Measurements from ENCODE around the gene OTUD3. TPM values are rescaled to one million over a fixed set of nuclear protein-coding genes. Genes with fewer than 3 reads are reported as not detected.

OTUD3 gene
- total RNA-seq (2016; rRNA removed; fragmentation: Illumina TruSeq; extraction: Trizol) = 5.2 and 7.5 TPM in 2 replicates
- total RNA-seq (2016; cell fraction: cytosol; rRNA removed; fragmentation: Illumina TruSeq; extraction: Trizol; ENCODE audit: low read depth) = 4.1 and 7.5 TPM in 2 replicates
- total RNA-seq (2016; cell fraction: insoluble cytoplasmic fraction; rRNA removed; fragmentation: Illumina TruSeq; extraction: Trizol) = 5.4 and 7.4 TPM in 2 replicates
- total RNA-seq (2016; cell fraction: membrane; rRNA removed; fragmentation: Illumina TruSeq; extraction: Trizol) = 2.6 and 3.0 TPM in 2 replicates
- 13.6 and 19.6 TPM in 2 replicates for total RNA-seq (2016; cell fraction: nucleus; rRNA removed; fragmentation: Illumina TruSeq; extraction: Trizol)
- polyA plus RNA-seq (2011; rRNA removed) = 5.2 and 5.6 TPM in 2 replicates
- polyA plus RNA-seq (2011; cell fraction: cytosol; rRNA removed) = 1.9 and 2.3 TPM in 2 replicates
- polyA plus RNA-seq (2011; cell fraction: nucleus; rRNA removed) = 9.3 and 11.5 TPM in 2 replicates
- polyA plus RNA-seq (2012) = 3.5 and 4.2 TPM in 2 replicates
- 0.17 and 0.50 TPM in 2 replicates for polyA plus RNA-seq (2016; cell fraction: cytosol; fragmentation: Illumina TruSeq; extraction: Trizol; ENCODE audit: low read depth)
- 3.4 and 3.5 TPM in 2 replicates for polyA plus RNA-seq (2016; cell fraction: insoluble cytoplasmic fraction; fragmentation: Illumina TruSeq; extraction: Trizol; ENCODE audit: low read depth)
- 0.48 and 0.61 TPM in 2 replicates for polyA plus RNA-seq (2016; cell fraction: membrane; fragmentation: Illumina TruSeq; extraction: Trizol; ENCODE audit: low read depth)
- 23.6 and 27.3 TPM in 2 replicates for polyA plus RNA-seq (2016; cell fraction: nucleus; fragmentation: Illumina TruSeq; extraction: Trizol; ENCODE audit: insufficient read depth, low read depth)
- 6.5 and 7.6 TPM in 2 replicates for polyA minus RNA-seq (2011; rRNA and poly(A)+ RNA removed; ENCODE audit: low replicate concordance)
- 2.0 and 3.2 TPM in 2 replicates for polyA minus RNA-seq (2011; cell fraction: cytosol; rRNA and poly(A)+ RNA removed)
- polyA minus RNA-seq (2011; cell fraction: nucleus; rRNA and poly(A)+ RNA removed) = 13.1 and 14.4 TPM in 2 replicates
- percentile 81 among the genes with signal in this experiment for Bru-seq, nascent RNA
- percentile 84 among the genes with signal in this experiment for BruChase-seq, experiment 1, labeled RNA remaining after a 6-hour chase
- BruChase-seq, experiment 2, labeled RNA remaining after a 2-hour chase = percentile 86 among the genes with signal in this experiment
- long read RNA-seq, experiment 1, full-length matches to known transcripts = 1 of 3 reads
- long read RNA-seq, experiment 1, partial matches to known transcripts = 0 of 3 reads
- long read RNA-seq, experiment 1, other reads (novel, unspliced or antisense) = 2 of 3 reads
- long read RNA-seq, experiment 2, partial matches to known transcripts = 0 of 1 reads
- long read RNA-seq, experiment 2, other reads (novel, unspliced or antisense) = 1 of 1 reads

- peak within 1 kb of the TSS; percentile 95 for H2AFZ ChIP-seq (ENCODE audit: low read length)
- intact Hi-C loops (cut with micrococcal nuclease; ENCODE audit: unreplicated experiment) = loop anchor here (1.0 to 10.0 kb wide), 3 partner anchors 44 to 93 kb away; partner anchors contain the start of gene RNF186
- FAIRE-seq = peak; percentile 90
- POLR2A ChIA-PET = interaction anchor here (1.0 to 1.1 kb wide), 3 partner anchors 11 to 98 kb away, joined by 3 to 4 read pairs (median 3); partner anchors contain the start of gene RNF186
- H3K36me3 ChIP-seq (replicated peaks in 1 of 2; ENCODE audit: control insufficient read depth in 1 of 2, insufficient read depth in 2 of 2, low read length in 2 of 2) = peaks cover 0 to 4% of the 10 kb centered on the region in 2 experiments; a peak in 4 of 5 replicates
- 0 out of 2 replicates have a peak, but pooled peaks cover 4% of the 10 kb centered on the region for H4K20me1 ChIP-seq (ENCODE audit: insufficient read depth, low read length)
- in situ Hi-C loops (cut with HindIII; ENCODE audit: extremely low pct_ligation_motif_present, low pct_unique_long_range_greater_than_20kb) = no loop called here
- H3K27ac ChIP-seq (ENCODE audit: extremely low read length, insufficient read depth, low read length) = peak within 1 kb of the TSS; percentile 82
- CTCF ChIA-PET (ENCODE audit: low intra/inter-chr PET ratio, low total read pairs) = interaction anchor here (1.3 kb wide), 1 partner anchor 120 kb away, joined by 6 read pairs; no protein-coding TSS in a partner anchor
- peak; percentile 97 for DNase-seq (ENCODE audit: low spot score)
- H3K4me2 ChIP-seq (ENCODE audit: low read depth, low read length) = peak within 1 kb of the TSS; percentile 96
- peaks cover 49% of the 10 kb centered on the region for H3K4me1 ChIP-seq (ENCODE audit: insufficient read depth, low read length)
- peak within 1 kb of the TSS; percentile 80 to 82 (median 81) for H3K4me3 ChIP-seq (replicated peaks in 1 of 3; ENCODE audit: insufficient read depth in 1 of 3, low read depth in 2 of 3, low read length in 3 of 3)
- BruUV-seq (replicated peaks) = no TSS peak
- H3K9ac ChIP-seq (ENCODE audit: insufficient read depth, low read depth, low read length) = peak within 1 kb of the TSS; percentile 84
- no peaks in the 10 kb centered on the region for H3K9me3 ChIP-seq (ENCODE audit: low read length)
- peak; percentile 93 for ATAC-seq
- no peaks in the 10 kb centered on the region; a peak in 1 of 5 replicates for H3K27me3 ChIP-seq (ENCODE audit: control insufficient read depth in 1 of 2, insufficient read depth in 2 of 2, low read length in 2 of 2)
- H3K79me2 ChIP-seq (ENCODE audit: insufficient read depth, low read length) = peaks cover 41% of the 10 kb centered on the region
- WGBS (ENCODE audit: low lambda C conversion rate) = under 1% methylated on average over 40 of the region's 97 CpGs
- peak; percentile 91 for TF ChIP-seq XRCC5 (optimal IDR thresholded peaks at IDR 0.05; ENCODE audit: low read length)
- no peak for TF ChIP-seq CREB1 (IDR thresholded peaks at IDR 0.05)
- peak; percentile 69; the same call in 1 of the 2 replicates for TF ChIP-seq CREB1 (CRISPR knock-in tag; IDR thresholded peaks at IDR 0.05)
- TF ChIP-seq, protein P1, sequence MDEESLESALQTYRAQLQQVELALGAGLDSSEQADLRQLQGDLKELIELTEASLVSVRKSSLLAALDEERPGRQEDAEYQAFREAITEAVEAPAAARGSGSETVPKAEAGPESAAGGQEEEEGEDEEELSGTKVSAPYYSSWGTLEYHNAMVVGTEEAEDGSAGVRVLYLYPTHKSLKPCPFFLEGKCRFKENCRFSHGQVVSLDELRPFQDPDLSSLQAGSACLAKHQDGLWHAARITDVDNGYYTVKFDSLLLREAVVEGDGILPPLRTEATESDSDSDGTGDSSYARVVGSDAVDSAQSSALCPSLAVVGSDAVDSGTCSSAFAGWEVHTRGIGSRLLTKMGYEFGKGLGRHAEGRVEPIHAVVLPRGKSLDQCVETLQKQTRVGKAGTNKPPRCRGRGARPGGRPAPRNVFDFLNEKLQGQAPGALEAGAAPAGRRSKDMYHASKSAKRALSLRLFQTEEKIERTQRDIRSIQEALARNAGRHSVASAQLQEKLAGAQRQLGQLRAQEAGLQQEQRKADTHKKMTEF (CRISPR knock-in tag; IDR thresholded peaks at IDR 0.05) = peak; percentile 69; the same call in 1 of the 2 replicates
- TF ChIP-seq NFKB2 (CRISPR knock-in tag; IDR thresholded peaks at IDR 0.05; ENCODE audit: borderline replicate concordance) = peak; percentile 86; the same call in 1 of the 2 replicates
- no peak for TF ChIP-seq CBX2 (IDR thresholded peaks at IDR 0.05; ENCODE audit: low read depth, low read length)
- no peak for TF ChIP-seq CBX2 (CRISPR knock-in tag; IDR thresholded peaks at IDR 0.05; ENCODE audit: low read depth)
- TF ChIP-seq, protein P2, sequence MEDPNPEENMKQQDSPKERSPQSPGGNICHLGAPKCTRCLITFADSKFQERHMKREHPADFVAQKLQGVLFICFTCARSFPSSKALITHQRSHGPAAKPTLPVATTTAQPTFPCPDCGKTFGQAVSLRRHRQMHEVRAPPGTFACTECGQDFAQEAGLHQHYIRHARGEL (CRISPR knock-in tag; IDR thresholded peaks at IDR 0.05) = no peak
- TF ChIP-seq ZNF30 (CRISPR knock-in tag; IDR thresholded peaks at IDR 0.05) = peak; percentile 4; the same call in 1 of the 2 replicates
- no peak for TF ChIP-seq ZNF589 (CRISPR knock-in tag; conservative IDR thresholded peaks at IDR 0.05)
- TF ChIP-seq TFAP4 (IDR thresholded peaks at IDR 0.05; ENCODE audit: borderline replicate concordance, low read depth) = peak; percentile 56; the same call in 1 of the 2 replicates
- 0 out of 2 replicates have a peak, but pooled peaks have one; percentile 48 for TF ChIP-seq ZNF431 (CRISPR knock-in tag; IDR thresholded peaks at IDR 0.05; ENCODE audit: borderline replicate concordance, low read depth)
- TF ChIP-seq, protein P3, sequence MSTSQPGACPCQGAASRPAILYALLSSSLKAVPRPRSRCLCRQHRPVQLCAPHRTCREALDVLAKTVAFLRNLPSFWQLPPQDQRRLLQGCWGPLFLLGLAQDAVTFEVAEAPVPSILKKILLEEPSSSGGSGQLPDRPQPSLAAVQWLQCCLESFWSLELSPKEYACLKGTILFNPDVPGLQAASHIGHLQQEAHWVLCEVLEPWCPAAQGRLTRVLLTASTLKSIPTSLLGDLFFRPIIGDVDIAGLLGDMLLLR (CRISPR knock-in tag; IDR thresholded peaks at IDR 0.05) = peak; percentile 82
Measured at GRCh38 chr1:19882111-19883071, at the start of gene OTUD3. OTUD3 (plus strand) TSS chr1:19882395; CDS start chr1:19882514, 119 bp downstream.
